GM19438 (cell line): ENCODE data around the gene CHN1.

ENCODE experiments used
- ATAC-seq: cut with Tn5 transposase; IDR thresholded peaks from one replicate; pipeline ENCODE4 v1.9.1; 2021; ENCODE audit warnings: low read depth; ENCODE audit not compliant: unreplicated experiment

CHN1 gene, protein sequence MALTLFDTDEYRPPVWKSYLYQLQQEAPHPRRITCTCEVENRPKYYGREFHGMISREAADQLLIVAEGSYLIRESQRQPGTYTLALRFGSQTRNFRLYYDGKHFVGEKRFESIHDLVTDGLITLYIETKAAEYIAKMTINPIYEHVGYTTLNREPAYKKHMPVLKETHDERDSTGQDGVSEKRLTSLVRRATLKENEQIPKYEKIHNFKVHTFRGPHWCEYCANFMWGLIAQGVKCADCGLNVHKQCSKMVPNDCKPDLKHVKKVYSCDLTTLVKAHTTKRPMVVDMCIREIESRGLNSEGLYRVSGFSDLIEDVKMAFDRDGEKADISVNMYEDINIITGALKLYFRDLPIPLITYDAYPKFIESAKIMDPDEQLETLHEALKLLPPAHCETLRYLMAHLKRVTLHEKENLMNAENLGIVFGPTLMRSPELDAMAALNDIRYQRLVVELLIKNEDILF

DNA sequence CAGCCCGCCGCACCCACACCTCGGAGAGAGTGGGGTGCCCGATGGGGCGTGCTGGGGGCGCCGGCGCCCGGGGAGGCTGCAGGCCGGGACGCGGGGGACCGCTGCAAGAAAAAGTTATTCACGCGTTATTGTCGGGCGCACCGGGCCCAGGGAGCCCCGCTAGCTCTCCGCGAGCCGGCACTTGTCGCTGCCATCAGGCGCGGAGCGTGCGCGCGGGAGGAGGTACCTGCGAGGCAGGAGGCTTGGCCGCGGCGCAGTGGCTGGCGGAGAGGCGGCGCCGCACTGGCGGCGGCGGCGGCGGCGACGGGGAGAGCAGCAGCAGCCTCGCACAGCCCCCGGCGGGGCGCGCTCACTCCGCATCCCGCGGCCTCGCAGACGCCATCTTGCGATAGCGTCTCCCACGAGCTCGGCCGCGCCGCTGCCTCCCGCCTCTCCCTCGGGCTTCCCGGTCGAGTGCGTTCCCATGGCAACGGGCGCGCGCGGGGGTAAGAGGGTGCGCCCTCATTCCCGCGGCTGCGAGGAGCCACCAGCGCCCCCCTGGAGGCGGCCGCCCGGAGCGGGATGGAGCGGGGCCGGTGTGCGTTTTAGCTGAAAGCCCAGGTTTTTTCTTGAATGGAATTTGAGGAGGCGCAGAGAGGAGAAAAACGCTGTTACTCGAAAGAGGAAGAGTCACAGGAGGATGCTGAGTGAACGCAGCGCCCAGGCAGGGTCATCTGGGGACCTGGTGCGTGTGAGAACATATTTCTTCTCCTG is at the start of gene CHN1:
Gene CHN1, minus strand, starts transcription at position 402 of the 753 bp plus-strand sequence. CDS start 469 bp downstream, outside the sequence.
- ATAC-seq = peak; percentile 61

DNA sequence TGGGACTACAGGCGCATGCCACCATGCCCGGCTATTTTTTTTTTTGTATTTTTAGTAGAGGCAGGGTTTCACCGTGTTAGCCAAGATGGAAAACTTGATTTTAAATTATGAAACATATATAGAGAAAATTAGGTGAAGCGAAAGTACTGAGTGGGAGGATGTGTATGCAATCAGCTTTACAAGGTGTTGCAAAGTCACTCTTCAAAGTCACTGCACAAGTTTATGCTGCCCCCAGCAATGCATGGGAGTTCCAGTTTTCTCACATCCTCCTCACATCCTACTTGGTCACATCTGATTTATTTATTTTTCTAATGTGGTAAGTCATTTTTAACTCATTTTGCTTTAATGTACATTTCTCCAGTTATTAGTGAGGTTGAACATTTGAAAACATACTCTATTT is 49.2 kb upstream of the CHN1 start:
- no peak for ATAC-seq

GRCh38 chr2:175049661-175050060 is 44.5 kb upstream of the CHN1 start:
- no peak for ATAC-seq

- ATAC-seq = no peak
These were observed 43.1 kb upstream of the CHN1 start for GRCh38 chr2:175048275-175048674.

DNA sequence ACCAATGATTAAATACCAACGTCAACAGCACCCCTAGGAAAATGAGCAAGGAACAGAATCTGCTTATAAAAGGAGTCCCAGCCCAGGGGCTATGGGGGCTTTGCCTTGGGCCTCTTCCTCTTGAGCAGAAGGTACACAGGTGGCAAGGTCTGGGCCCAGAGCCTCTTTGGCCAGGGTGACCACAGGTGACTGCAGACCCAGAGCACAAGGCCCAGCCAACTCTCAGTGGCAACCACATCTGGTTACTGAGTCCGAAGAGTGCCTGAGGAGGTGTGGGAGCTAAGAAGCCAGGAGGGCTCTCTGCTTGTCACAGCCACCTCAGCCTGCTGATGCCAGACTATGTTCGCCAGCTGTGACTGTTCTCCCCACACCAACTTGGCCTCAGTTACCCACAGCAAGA is 34.3 kb upstream of the CHN1 start:
- ATAC-seq = no peak

DNA sequence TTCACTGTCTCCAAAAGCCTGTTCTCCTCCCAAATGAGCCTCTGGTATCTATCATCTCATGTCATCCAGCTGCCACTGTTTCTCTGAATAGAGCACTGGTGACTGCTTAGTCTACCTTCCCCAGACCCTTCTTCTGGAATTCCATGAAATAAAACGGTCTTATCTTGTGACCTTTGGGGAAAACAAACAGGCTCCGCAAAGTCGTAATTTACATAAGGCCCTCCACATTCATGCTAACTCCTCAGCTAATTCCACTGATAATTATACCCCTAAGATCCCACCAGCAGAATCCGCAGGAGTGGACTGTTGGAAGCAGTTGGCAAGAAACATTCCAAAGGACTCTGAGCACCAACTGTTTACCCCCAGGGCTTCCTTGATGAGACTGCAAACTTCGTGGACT is 33.9 kb upstream of the CHN1 start:
- no peak for ATAC-seq

- no peak for ATAC-seq
These were observed 32.8 kb upstream of the CHN1 start for GRCh38 chr2:175037941-175038340.

- ATAC-seq = no peak
These were observed 31.4 kb upstream of the CHN1 start for GRCh38 chr2:175036582-175037018.

- ATAC-seq = no peak
These were observed 30.6 kb upstream of the CHN1 start for GRCh38 chr2:175035806-175036205.

DNA sequence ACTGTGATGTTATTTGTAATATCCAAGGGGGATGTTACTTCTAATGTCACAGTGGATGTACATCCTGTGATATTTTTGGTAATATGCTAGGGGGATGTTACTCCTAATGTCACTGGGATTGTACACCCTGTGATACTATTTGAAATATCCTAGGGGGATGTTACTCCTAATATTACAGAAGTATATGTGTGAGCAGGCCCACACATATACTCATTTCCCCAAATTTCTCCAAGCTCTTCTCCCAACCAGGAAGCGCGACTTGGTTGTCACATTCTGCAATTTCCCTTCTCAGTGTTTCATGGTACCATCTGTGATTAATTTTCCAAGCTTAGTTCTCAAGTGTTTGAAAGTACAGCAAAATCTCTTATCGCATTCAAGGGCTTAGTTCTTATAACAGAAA is 29.5 kb upstream of the CHN1 start:
- ATAC-seq = no peak

DNA sequence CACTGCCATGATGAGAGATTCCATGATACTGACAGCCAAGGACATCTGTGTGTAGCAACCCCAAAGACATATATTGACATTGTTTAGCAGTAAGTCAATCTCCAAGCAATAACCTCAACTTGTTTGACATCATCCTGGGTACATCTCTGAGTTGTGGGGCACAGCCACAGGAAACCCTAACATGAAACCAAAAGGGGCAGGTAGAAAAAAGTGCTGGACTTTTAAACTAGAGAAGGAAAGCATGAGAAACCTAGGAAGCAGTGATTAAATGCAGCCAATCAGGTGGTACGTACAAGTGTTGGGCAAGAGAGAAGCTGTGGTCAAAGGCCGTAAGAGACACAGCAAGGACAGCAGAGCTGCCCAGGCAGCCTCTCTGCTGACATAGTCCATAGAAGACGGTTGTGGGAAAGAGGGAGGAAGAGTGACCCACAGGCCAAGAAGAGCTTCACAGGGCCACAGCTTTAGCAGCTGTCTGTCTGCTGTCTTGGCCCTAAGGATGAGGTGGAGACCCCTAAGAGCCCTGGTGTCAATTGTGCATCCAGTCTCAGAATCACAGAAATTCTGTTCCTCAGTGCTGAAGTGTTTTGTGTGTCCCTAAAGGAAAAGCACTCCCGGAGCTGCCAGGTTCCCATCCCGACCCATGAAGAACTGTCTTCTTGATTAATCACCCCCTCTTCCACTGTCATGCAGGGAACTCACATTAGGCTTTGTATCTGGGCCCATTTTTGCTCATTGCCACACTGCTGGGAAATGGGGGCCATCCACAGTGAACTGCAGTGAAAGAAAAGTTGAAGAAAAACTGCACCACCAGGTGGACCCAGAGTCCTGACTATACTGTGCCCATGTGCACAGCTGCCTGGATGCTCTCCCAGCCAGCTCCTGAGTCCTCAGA is 25.4 kb upstream of the CHN1 start:
- ATAC-seq = no peak

DNA sequence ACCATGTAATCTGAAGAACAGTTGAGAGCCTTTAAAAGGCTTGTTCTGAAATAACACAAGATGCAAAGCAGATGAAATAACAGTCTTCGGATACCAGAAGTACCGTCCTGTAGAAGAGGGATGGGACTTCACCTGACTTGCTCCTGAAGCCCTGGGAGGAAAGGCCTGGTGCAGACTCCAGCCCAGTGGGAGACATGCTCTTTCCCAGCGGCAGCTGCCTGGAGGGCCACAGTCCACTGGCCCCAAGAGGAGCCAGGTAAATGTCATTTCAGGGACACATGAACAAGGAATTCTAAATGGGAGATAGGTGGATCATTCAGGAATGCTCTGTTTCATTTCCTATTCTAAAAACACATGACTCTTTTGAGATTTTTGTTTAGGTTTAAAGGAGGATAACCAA is 22.6 kb upstream of the CHN1 start:
- no peak for ATAC-seq

DNA sequence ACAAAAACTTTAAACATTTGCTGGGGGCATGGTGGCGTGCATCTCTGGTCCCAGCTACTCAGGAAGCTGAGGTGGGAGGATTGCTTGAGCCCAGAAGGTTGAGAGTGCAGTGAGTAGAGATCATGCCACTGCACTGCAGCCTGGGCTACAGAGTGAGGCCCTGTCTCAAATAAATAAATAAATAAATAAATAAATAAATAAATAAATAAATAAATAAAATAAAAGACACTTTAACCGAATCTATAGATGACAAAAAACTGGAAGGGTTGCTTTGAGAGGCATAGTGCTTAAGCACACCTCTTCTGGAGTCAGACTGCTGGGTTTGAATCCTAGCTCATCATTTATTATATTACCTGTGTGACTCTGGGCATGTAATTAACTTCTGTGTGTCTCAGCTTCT is 21.2 kb upstream of the CHN1 start:
- no peak for ATAC-seq

DNA sequence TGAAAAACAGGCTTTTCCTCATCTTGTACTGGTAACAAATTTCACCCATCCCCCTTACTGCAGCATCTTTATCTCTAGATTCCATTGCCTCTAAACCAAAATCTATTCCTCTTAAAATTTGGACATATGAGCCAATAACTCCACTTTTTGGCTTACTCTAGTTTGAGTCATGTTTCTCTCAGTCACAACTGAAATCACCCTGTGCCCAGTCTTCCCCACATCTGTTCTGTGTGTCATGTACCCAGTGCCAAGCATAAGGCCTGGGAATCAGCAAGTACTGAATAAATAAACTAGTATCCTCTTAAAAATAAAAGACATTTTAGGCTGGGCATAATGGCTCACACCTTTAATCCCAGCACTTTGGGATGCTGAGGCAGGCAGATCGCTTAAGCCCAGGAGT is 20.8 kb upstream of the CHN1 start:
- no peak for ATAC-seq

- ATAC-seq = no peak
These were observed 20.1 kb upstream of the CHN1 start for GRCh38 chr2:175025233-175025632.

DNA sequence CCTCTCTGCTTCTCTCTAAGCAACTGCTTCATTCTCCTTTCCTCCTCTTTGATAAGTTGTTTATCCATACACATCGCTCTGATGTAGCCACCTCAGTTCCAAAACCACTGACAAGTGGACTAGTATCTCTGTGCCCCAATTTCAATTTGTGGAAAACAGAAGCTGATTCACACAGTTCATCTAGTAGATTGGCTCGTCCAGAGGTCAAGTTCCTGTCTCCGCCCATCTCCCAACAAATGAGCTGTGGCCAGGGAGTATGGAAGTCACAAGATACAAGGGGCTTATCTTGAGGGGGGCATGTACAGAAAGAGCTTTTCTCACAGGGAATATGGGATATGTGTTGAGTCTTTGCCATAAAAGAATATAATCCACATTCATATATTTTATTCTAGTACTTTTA is 17.7 kb upstream of the CHN1 start:
- no peak for ATAC-seq

GRCh38 chr2:175019566-175020327 is 14.6 kb upstream of the CHN1 start:
- ATAC-seq = no peak

DNA sequence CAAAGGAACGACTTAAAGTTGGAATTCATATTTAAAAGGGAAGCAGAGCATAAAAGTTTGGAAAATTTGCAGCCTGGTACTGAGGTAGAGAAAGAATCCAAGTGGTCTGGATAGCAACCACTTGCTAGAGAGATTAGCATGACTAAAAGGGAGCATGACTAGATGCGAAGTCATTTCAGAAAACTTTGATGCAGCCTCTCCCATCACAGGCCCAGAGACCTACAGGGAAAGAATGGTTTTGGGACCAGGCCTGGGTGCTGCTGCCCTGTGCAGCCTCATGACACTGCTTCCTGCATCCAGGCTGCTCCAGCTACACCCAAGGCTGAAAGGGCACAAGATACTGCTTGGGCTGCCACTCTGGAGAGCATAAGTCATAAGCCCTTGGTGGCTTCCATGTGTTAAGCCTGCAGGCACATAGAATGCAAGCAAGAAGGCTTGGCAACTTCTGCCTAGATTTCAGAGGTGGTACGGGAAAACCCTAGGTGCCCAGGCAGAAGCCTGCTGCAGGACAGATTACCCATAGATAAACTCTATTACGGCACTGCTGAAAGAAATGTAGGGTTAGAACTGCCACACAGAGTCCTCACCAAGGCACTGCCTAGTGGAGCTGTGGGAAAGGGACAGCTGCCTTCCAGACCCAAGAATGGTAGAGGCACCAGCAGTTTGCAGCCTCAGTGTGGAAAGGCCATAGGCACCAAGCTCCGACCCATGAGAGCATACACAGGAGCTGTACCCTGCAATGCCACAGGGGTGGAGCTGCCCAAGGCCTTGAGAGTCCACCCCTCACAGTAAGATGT is 12.6 kb upstream of the CHN1 start:
- ATAC-seq = no peak

- ATAC-seq = no peak
These were observed 10.2 kb upstream of the CHN1 start for GRCh38 chr2:175015340-175015739.
